Measurements from ENCODE around the gene LCK. TPM values are rescaled to one million over a fixed set of nuclear protein-coding genes. Genes with fewer than 3 reads are reported as not detected.
"Not testable (repeated sequence)": the region's sequence is repeated elsewhere in the genome, so short reads cannot be mapped to it uniquely, and the experiment has no call there.

Gene LCK
- total RNA-seq, 1 experiment from 2014 or later, result 37.6 TPM

DNA sequence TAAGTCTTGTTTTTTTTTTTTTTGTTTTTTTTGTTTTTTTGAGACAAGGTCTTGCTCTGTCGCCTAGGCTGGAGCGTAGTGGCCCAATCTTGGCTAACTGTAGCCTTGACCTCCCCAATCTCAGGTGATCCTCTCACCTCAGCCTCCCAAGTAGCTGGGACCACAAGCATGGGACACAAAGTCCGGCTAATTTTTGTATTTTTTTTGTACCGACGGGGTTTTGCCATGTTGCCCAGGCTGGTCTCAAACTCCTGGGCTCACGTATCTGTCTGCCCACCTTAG is 6.1 kb downstream of the LCK start:
- Histone ChIP-seq H2BK15ac (ENCODE audit: low read depth, low read length) (no peak overlapping the region), H3K18ac (ENCODE audit: insufficient read length, low read depth, low read length) (no peak overlapping the region), H2BK12ac (ENCODE audit: insufficient read length, low read depth, low read length) (no peak overlapping the region), H4K8ac (replicated peaks; ENCODE audit: insufficient read length, low read depth, low read length) (no peak overlapping the region), H4K20me1 (ENCODE audit: control insufficient read depth, insufficient read depth, insufficient read length) (no peaks in the 10 kb centered on the region), H3K27me3 (ENCODE audit: insufficient read depth, low read length) (no peaks in the 10 kb centered on the region; the same call in 1 of the 2 replicates), H3T11ph (ENCODE audit: low read length) (no peak overlapping the region), H3K23ac (ENCODE audit: insufficient read length, low read depth, low read length) (no peak overlapping the region), H3K56ac (ENCODE audit: insufficient read length, low read depth, low read length) (no peak overlapping the region), H3K9me3 (ENCODE audit: control insufficient read depth, low read depth, low read length) (no peaks in the 10 kb centered on the region), H2AK5ac (ENCODE audit: insufficient read length, low read length) (no peak overlapping the region), H2BK20ac (ENCODE audit: low read depth, low read length, poor library complexity, severe bottlenecking) (no peak overlapping the region), H4K91ac (ENCODE audit: insufficient read length, low read depth, low read length) (no peak overlapping the region), H4K5ac (ENCODE audit: insufficient read length, low read depth, low read length) (no peak overlapping the region), H3K4me2 (ENCODE audit: insufficient read depth, insufficient read length, low read length) (no peak overlapping the region), H3K23me2 (ENCODE audit: insufficient read length, low read depth, low read length, poor library complexity, severe bottlenecking) (no peaks in the 10 kb centered on the region), H2AFZ (ENCODE audit: low read length) (no peak overlapping the region), H3K27ac (ENCODE audit: insufficient read length, low read depth, low read length) (no peak overlapping the region), H3K79me2 (ENCODE audit: insufficient read depth, low read length) (no peaks in the 10 kb centered on the region), H2BK120ac (ENCODE audit: low read depth, low read length, poor library complexity, severe bottlenecking) (no peak overlapping the region), H3K79me1 (ENCODE audit: insufficient read depth, low read depth, low read length, poor library complexity, severe bottlenecking) (no peaks in the 10 kb centered on the region), H2BK5ac (ENCODE audit: insufficient read length, low read length) (no peak overlapping the region), H3K4ac (ENCODE audit: low read depth, low read length) (no peak overlapping the region), H3K4me1 (ENCODE audit: insufficient read depth, low read length) (peaks cover under 1% of the 10 kb centered on the region; the same call in 1 of the 2 replicates), H3K14ac (ENCODE audit: insufficient read depth, low read length) (no peak overlapping the region), H3K9ac (ENCODE audit: extremely low read depth, insufficient read length, low read length) (no peak overlapping the region)
- H3K27me3 Mint-ChIP-seq (ENCODE audit: low read depth), result no peaks in the 10 kb centered on the region; the same call in 1 of the 2 replicates
- no peak overlapping the region for H3K4me3 Mint-ChIP-seq
- no CpG with 5 or more reads among the region's 6 CpGs for WGBS (ENCODE audit: extremely low coverage, insufficient read length, low lambda C conversion rate)
- DNase-seq, result no peak
- H3K4me1 Mint-ChIP-seq, result peaks cover 3 to 6% of the 10 kb centered on the region in 2 experiments; a peak in 3 of 4 replicates
- H3K9me3 Mint-ChIP-seq, result no peaks in the 10 kb centered on the region; a peak in 1 of 5 replicates
- no peak overlapping the region for H3K27ac Mint-ChIP-seq
- H3K36me3 Mint-ChIP-seq (ENCODE audit: insufficient read depth in 1 of 3, low read depth in 3 of 3), result no peaks in the 10 kb centered on the region
- TF ChIP-seq, protein P1, sequence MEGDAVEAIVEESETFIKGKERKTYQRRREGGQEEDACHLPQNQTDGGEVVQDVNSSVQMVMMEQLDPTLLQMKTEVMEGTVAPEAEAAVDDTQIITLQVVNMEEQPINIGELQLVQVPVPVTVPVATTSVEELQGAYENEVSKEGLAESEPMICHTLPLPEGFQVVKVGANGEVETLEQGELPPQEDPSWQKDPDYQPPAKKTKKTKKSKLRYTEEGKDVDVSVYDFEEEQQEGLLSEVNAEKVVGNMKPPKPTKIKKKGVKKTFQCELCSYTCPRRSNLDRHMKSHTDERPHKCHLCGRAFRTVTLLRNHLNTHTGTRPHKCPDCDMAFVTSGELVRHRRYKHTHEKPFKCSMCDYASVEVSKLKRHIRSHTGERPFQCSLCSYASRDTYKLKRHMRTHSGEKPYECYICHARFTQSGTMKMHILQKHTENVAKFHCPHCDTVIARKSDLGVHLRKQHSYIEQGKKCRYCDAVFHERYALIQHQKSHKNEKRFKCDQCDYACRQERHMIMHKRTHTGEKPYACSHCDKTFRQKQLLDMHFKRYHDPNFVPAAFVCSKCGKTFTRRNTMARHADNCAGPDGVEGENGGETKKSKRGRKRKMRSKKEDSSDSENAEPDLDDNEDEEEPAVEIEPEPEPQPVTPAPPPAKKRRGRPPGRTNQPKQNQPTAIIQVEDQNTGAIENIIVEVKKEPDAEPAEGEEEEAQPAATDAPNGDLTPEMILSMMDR (conservative IDR thresholded peaks at IDR 0.05), result no peak

DNA sequence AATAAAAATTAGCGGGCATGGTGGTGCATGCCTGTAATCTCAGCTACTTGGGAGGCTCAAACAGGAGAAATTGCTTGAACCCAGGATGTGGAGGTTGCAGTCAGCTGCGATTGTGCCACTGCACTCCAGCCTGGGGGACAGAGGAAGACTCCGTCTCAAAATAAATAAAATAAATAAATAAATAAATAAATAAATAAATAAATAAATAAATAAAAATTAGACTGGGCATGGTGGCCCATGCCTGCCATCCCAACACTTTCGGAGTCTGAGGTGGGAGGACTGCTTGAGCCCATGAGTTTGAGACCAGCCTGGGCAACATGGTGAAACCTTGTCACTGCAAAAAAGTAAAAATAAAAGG is 12.2 kb downstream of the LCK start:
- not testable (repeated sequence) for H3K79me2 ChIP-seq (ENCODE audit: insufficient read depth, low read length); H3K23me2 ChIP-seq (ENCODE audit: insufficient read length, low read depth, low read length, poor library complexity, severe bottlenecking); H3K9me3 ChIP-seq (ENCODE audit: control insufficient read depth, low read depth, low read length); H3K23ac ChIP-seq (ENCODE audit: insufficient read length, low read depth, low read length); H4K8ac ChIP-seq (replicated peaks; ENCODE audit: insufficient read length, low read depth, low read length); H3K79me1 ChIP-seq (ENCODE audit: insufficient read depth, low read depth, low read length, poor library complexity, severe bottlenecking); H3T11ph ChIP-seq (ENCODE audit: low read length); H3K4me2 ChIP-seq (ENCODE audit: insufficient read depth, insufficient read length, low read length); H3K36me3 Mint-ChIP-seq (ENCODE audit: insufficient read depth in 1 of 3, low read depth in 3 of 3); H3K27ac Mint-ChIP-seq; H3K18ac ChIP-seq (ENCODE audit: insufficient read length, low read depth, low read length); H2BK15ac ChIP-seq (ENCODE audit: low read depth, low read length); H3K4me1 ChIP-seq (ENCODE audit: insufficient read depth, low read length); H4K91ac ChIP-seq (ENCODE audit: insufficient read length, low read depth, low read length); H3K14ac ChIP-seq (ENCODE audit: insufficient read depth, low read length); H2BK5ac ChIP-seq (ENCODE audit: insufficient read length, low read length); H3K9ac ChIP-seq (ENCODE audit: extremely low read depth, insufficient read length, low read length); H4K5ac ChIP-seq (ENCODE audit: insufficient read length, low read depth, low read length); H4K20me1 ChIP-seq (ENCODE audit: control insufficient read depth, insufficient read depth, insufficient read length); H3K56ac ChIP-seq (ENCODE audit: insufficient read length, low read depth, low read length); H2BK20ac ChIP-seq (ENCODE audit: low read depth, low read length, poor library complexity, severe bottlenecking); H3K9me3 Mint-ChIP-seq; H3K27me3 ChIP-seq (ENCODE audit: insufficient read depth, low read length); H3K4me3 Mint-ChIP-seq; H2BK120ac ChIP-seq (ENCODE audit: low read depth, low read length, poor library complexity, severe bottlenecking); H2AFZ ChIP-seq (ENCODE audit: low read length); H3K4ac ChIP-seq (ENCODE audit: low read depth, low read length); H3K27me3 Mint-ChIP-seq (ENCODE audit: low read depth); DNase-seq; H2AK5ac ChIP-seq (ENCODE audit: insufficient read length, low read length); H2BK12ac ChIP-seq (ENCODE audit: insufficient read length, low read depth, low read length); H3K27ac ChIP-seq (ENCODE audit: insufficient read length, low read depth, low read length)
- WGBS (ENCODE audit: extremely low coverage, insufficient read length, low lambda C conversion rate), result no CpG with 5 or more reads among the region's 4 CpGs
- peaks cover 4 to 16% of the 10 kb centered on the region in 2 experiments for H3K4me1 Mint-ChIP-seq

Data from H9 (cell line).